HepG2 (cell line): ENCODE measurements around the gene FHIT. TPM values are rescaled to one million over a fixed set of nuclear protein-coding genes. Genes with fewer than 3 reads are reported as not detected.

Experiments
- ATAC-seq: fragments of 200-7000 bp; cut with Tn5 transposase; 3 replicates; pipeline ENCODE4 v1.9.1; 2020; ENCODE audit warnings: mild to moderate bottlenecking, moderate library complexity
- BruUV-seq: library from RNA; stranded (reverse); fragments of 400-500 nt; replicated peaks from 2 replicates; lab custom pipeline; 2021; lab: Mats Ljungman, UMichigan
- CTCF ChIA-PET: fragments of 300-600 bp; formaldehyde crosslinking; extraction: SDS; loops from one replicate; lab custom pipeline; 2021; ENCODE audit warnings: low total read pairs, inconsistent platforms, low intra/inter-chr PET ratio; lab: Yijun Ruan, JAX
- POLR2A ChIA-PET: fragments of 350-600 bp; sonication (Branson Sonifier 250); formaldehyde crosslinking; loops from one replicate; lab custom pipeline; 2020; ENCODE audit warnings: antibody characterized with exemption, inconsistent platforms; lab: Yijun Ruan, JAX
- DNase-seq: peaks from one replicate; pipeline ENCODE4 v3.0.0-alpha.2; 2015; ENCODE audit warnings: low spot score
- FAIRE-seq: peaks from 3 replicates; lab custom pipeline; 2011; peaks lifted over from hg19 to GRCh38; lab: Jason Lieb, UNC
- H2AFZ ChIP-seq: one replicate; pipeline ENCODE4 v1.6.1; 2011; ENCODE audit warnings: low read length, inconsistent platforms
- H3K27ac ChIP-seq: fragments of 300-600 bp; 3 replicates; pipeline ENCODE4 v1.8.0; 2011; ENCODE audit warnings: mixed run types, mild to moderate bottlenecking, mixed read lengths, low read length, inconsistent platforms; ENCODE audit not compliant: insufficient read depth; ENCODE audit errors: extremely low read length
- H3K27me3 ChIP-seq, 2 experiments: fragments of 200-600 bp in 1 of 2; 2 replicates in 1 of 2; 3 replicates in 1 of 2; pipeline versions ENCODE4 v1.6.0 to v1.8.0; 2011; ENCODE audit warnings: low read length in 2 of 2, mild to moderate bottlenecking in 2 of 2, moderate library complexity in 2 of 2, inconsistent platforms in 1 of 2; ENCODE audit not compliant: insufficient read depth in 2 of 2, control insufficient read depth in 1 of 2
- H3K36me3 ChIP-seq, 2 experiments: fragments of 200-600 bp in 1 of 2; replicated peaks in 1 of 2; 2 replicates in 1 of 2; 3 replicates in 1 of 2; pipeline versions ENCODE4 v1.5.1 to v1.8.0; 2011; ENCODE audit warnings: low read length in 2 of 2, inconsistent platforms in 1 of 2; ENCODE audit not compliant: insufficient read depth in 2 of 2, control insufficient read depth in 1 of 2
- H3K4me1 ChIP-seq: 2 replicates; pipeline ENCODE4 v1.5.1; 2012; ENCODE audit warnings: low read length, inconsistent platforms; ENCODE audit not compliant: insufficient read depth
- H3K4me2 ChIP-seq: 2 replicates; pipeline ENCODE4 v1.6.0; 2011; ENCODE audit warnings: low read depth, low read length, inconsistent platforms
- H3K4me3 ChIP-seq, 3 experiments: fragments of 200-600 bp in 1 of 3; sonication (generic), shearing (Covaris generic) in 1 of 3; replicated peaks in 1 of 3; 2 replicates each; pipeline ENCODE4 v1.5.1; 2011 to 2016; ENCODE audit warnings: low read length in 3 of 3, inconsistent platforms in 2 of 3, low read depth in 2 of 3, mild to moderate bottlenecking in 2 of 3, control low read depth in 1 of 3, mixed read lengths in 1 of 3; ENCODE audit not compliant: insufficient read depth in 1 of 3
- H3K79me2 ChIP-seq: one replicate; pipeline ENCODE4 v1.6.1; 2011; ENCODE audit warnings: low read length, inconsistent platforms; ENCODE audit not compliant: insufficient read depth
- H3K9ac ChIP-seq: 2 replicates; pipeline ENCODE4 v1.6.0; 2011; ENCODE audit warnings: mild to moderate bottlenecking, low read depth, low read length, inconsistent platforms; ENCODE audit not compliant: insufficient read depth
- H3K9me3 ChIP-seq: 2 replicates; pipeline ENCODE4 v1.5.1; 2012; ENCODE audit warnings: mild to moderate bottlenecking, low read length
- H4K20me1 ChIP-seq: 2 replicates; pipeline ENCODE4 v1.6.0; 2011; ENCODE audit warnings: inconsistent platforms, mild to moderate bottlenecking, low read length, moderate library complexity; ENCODE audit not compliant: insufficient read depth
- CBFB ChIP-seq: sonication (generic); formaldehyde crosslinking; IDR thresholded peaks from 2 replicates; pipeline ENCODE4 v1.4.0; 2020; ENCODE audit warnings: missing genetic modification reagents
- CCDC6 ChIP-seq: sonication (generic); formaldehyde crosslinking; IDR thresholded peaks from 2 replicates; pipeline ENCODE4 v1.8.1; 2022; ENCODE audit warnings: mild to moderate bottlenecking, missing genetic modification reagents, moderate library complexity
- EZH2 ChIP-seq: conservative IDR thresholded peaks from 2 replicates; pipeline ENCODE4 v1.6.1; 2012; ENCODE audit warnings: mild to moderate bottlenecking, low read depth, low read length, moderate library complexity
- HDAC6 ChIP-seq: fragments of 200-600 bp; sonication (generic); IDR thresholded peaks from 2 replicates; pipeline ENCODE4 v1.7.0; 2017; ENCODE audit warnings: mild to moderate bottlenecking, antibody characterized with exemption, low read length, low read depth
- HMG20B ChIP-seq: conservative IDR thresholded peaks from 2 replicates; pipeline ENCODE4 v1.6.1; 2016; ENCODE audit warnings: missing genetic modification reagents, missing compliant biosample characterization
- KDM1A ChIP-seq: IDR thresholded peaks from 2 replicates; pipeline ENCODE4 v1.6.1; 2016; ENCODE audit warnings: missing compliant biosample characterization
- MED8 ChIP-seq: sonication (generic); formaldehyde crosslinking; IDR thresholded peaks from 2 replicates; pipeline ENCODE4 v1.8.1; 2023; ENCODE audit warnings: mild to moderate bottlenecking, missing genetic modification reagents; ENCODE audit not compliant: insufficient replicate concordance
- MEIS1 ChIP-seq: sonication (generic); formaldehyde crosslinking; IDR thresholded peaks from 2 replicates; pipeline ENCODE4 v1.9.0; 2021; ENCODE audit warnings: mild to moderate bottlenecking, missing genetic modification reagents, moderate library complexity, borderline replicate concordance
- MXI1 ChIP-seq: IDR thresholded peaks from 3 replicates; pipeline ENCODE4 v1.6.1; 2012; ENCODE audit warnings: low read depth, low read length, inconsistent platforms, borderline replicate concordance
- PCBP2 ChIP-seq: fragments of 200-400 bp; formaldehyde crosslinking; optimal IDR thresholded peaks from 2 replicates; pipeline ENCODE3; 2018; ENCODE audit warnings: low read length, low read depth; ENCODE audit not compliant: poor library complexity, severe bottlenecking
- RNF2 ChIP-seq: fragments of 450-650 bp; conservative IDR thresholded peaks from 2 replicates; pipeline ENCODE4 v1.6.1; 2016; ENCODE audit warnings: low read depth
- SCMH1 ChIP-seq: sonication (generic); formaldehyde crosslinking; IDR thresholded peaks from 2 replicates; pipeline ENCODE4 v1.9.0; 2021; ENCODE audit warnings: missing genetic modification reagents, mild to moderate bottlenecking, borderline replicate concordance
- SRY ChIP-seq: sonication (generic); formaldehyde crosslinking; IDR thresholded peaks from 2 replicates; pipeline ENCODE4 v1.8.0; 2022; ENCODE audit warnings: mild to moderate bottlenecking, missing genetic modification reagents
- THAP11 ChIP-seq: IDR thresholded peaks from 2 replicates; pipeline ENCODE4 v1.6.1; 2016; ENCODE audit warnings: missing biosample characterization, missing genetic modification reagents
- ZBTB7A ChIP-seq: sonication (generic); formaldehyde crosslinking; IDR thresholded peaks from 2 replicates; pipeline ENCODE4 v1.8.0; 2022; ENCODE audit warnings: mild to moderate bottlenecking, missing genetic modification reagents
- ZMYM3 ChIP-seq: sonication (generic); formaldehyde crosslinking; IDR thresholded peaks from 2 replicates; pipeline ENCODE4 v1.5.1; 2020; ENCODE audit warnings: mild to moderate bottlenecking, missing genetic modification reagents
- ZNF160 ChIP-seq: sonication (generic); formaldehyde crosslinking; IDR thresholded peaks from 2 replicates; pipeline ENCODE4 v1.8.0; 2022; ENCODE audit warnings: mild to moderate bottlenecking, inconsistent platforms, missing genetic modification reagents
- ZNF501 ChIP-seq: sonication (generic); formaldehyde crosslinking; IDR thresholded peaks from 2 replicates; pipeline ENCODE4 v1.5.1; 2020; ENCODE audit warnings: mild to moderate bottlenecking, moderate library complexity, missing genetic modification reagents
- ZNF616 ChIP-seq: sonication (generic); formaldehyde crosslinking; IDR thresholded peaks from 2 replicates; pipeline ENCODE4 v1.5.0; 2020; ENCODE audit warnings: low read depth, mild to moderate bottlenecking, missing genetic modification reagents
- ZNF768 ChIP-seq: sonication (generic); formaldehyde crosslinking; IDR thresholded peaks from 2 replicates; pipeline ENCODE4 v1.4.0; 2020; ENCODE audit warnings: missing genetic modification reagents
- WGBS: methylation state at CpG from one replicate; pipeline ENCODE4 v1.1.6; 2017; ENCODE audit warnings: low lambda C conversion rate; 5-methylcytosine and 5-hydroxymethylcytosine counted together
- in situ Hi-C: cut with HindIII; loops from 2 replicates; pipeline ENCODE4 v1.10.0; 2017; ENCODE audit warnings: low pct_unique_long_range_greater_than_20kb; ENCODE audit not compliant: extremely low pct_ligation_motif_present
- intact Hi-C: fragments of 100-400 bp; cut with micrococcal nuclease; formaldehyde crosslinking; loops from one replicate; pipeline ENCODE4 v1.10.0; 2022; ENCODE audit not compliant: unreplicated experiment
- polyA plus RNA-seq, 8 experiments: library from polyadenylated mRNA; depleted of rRNA in 3 of 8; stranded (reverse) in 7 of 8; unstranded in 1 of 8; fragments of >200 nt; fragmentation: Illumina TruSeq in 4 of 8; extraction: Trizol in 4 of 8; gene quantifications; 2 replicates each; pipeline versions ENCODE4 v1.2.1 to v1.2.3, GENCODE V29; 2011 to 2016; ENCODE audit warnings: low read depth in 4 of 8, missing spikeins in 1 of 8, mixed read lengths in 1 of 8; ENCODE audit not compliant: insufficient read depth in 1 of 8
- total RNA-seq, 5 experiments: library from RNA; depleted of rRNA; stranded (reverse); fragments of >200 nt; fragmentation: Illumina TruSeq; extraction: Trizol; gene quantifications; 2 replicates each; pipeline ENCODE4 v1.2.3, GENCODE V29; 2016; ENCODE audit warnings: low read depth in 1 of 5
- TF ChIP-seq, protein P1 (sequence below): sonication (generic); formaldehyde crosslinking; IDR thresholded peaks from 2 replicates; pipeline ENCODE4 v1.5.0; 2020; ENCODE audit warnings: missing genetic modification reagents
- TF ChIP-seq, protein P2 (sequence below): sonication (generic); formaldehyde crosslinking; IDR thresholded peaks from 2 replicates; pipeline ENCODE4 v1.4.0; 2020; ENCODE audit warnings: low read depth, mild to moderate bottlenecking, missing genetic modification reagents

FHIT gene
- total and polyA plus RNA-seq, 2 of the 13 experiments (the other 11 are each of a cell fraction or from before 2014, with no cell fraction given) = 4.0 to 4.6 TPM

- TF ChIP-seq, protein P1, sequence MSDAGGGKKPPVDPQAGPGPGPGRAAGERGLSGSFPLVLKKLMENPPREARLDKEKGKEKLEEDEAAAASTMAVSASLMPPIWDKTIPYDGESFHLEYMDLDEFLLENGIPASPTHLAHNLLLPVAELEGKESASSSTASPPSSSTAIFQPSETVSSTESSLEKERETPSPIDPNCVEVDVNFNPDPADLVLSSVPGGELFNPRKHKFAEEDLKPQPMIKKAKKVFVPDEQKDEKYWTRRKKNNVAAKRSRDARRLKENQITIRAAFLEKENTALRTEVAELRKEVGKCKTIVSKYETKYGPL = no peak
- TF ChIP-seq, protein P2, sequence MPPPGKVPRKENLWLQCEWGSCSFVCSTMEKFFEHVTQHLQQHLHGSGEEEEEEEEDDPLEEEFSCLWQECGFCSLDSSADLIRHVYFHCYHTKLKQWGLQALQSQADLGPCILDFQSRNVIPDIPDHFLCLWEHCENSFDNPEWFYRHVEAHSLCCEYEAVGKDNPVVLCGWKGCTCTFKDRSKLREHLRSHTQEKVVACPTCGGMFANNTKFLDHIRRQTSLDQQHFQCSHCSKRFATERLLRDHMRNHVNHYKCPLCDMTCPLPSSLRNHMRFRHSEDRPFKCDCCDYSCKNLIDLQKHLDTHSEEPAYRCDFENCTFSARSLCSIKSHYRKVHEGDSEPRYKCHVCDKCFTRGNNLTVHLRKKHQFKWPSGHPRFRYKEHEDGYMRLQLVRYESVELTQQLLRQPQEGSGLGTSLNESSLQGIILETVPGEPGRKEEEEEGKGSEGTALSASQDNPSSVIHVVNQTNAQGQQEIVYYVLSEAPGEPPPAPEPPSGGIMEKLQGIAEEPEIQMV (CRISPR knock-in tag) = no peak
- TF ChIP-seq MXI1 = no peak
- TF ChIP-seq, all 625 proteins: peak for 0
These were observed 1205.0 kb downstream of the FHIT start (continued) for GRCh38 chr3:60046210-60046609.

- intact Hi-C loops = no loop called here
- DNase-seq = no peak
These were observed 1205.6 kb downstream of the FHIT start for GRCh38 chr3:60045686-60046085.

More at GRCh38 chr3:60045686-60046085, 1205.6 kb downstream of the FHIT start:
- ChIA-PET POLR2A (no interaction called here), CTCF (no interaction called here)
- Histone ChIP-seq H3K4me1 (no peaks in the 10 kb centered on the region), H3K36me3 (no peaks in the 10 kb centered on the region), H3K27me3 (no peaks in the 10 kb centered on the region), H4K20me1 (no peaks in the 10 kb centered on the region), H3K4me2 (no peak overlapping the region), H3K79me2 (no peaks in the 10 kb centered on the region), H3K4me3 (no peak overlapping the region), H3K27ac (no peak overlapping the region), H3K9ac (no peak overlapping the region), H2AFZ (no peak overlapping the region), H3K9me3 (no peaks in the 10 kb centered on the region; the same call in 1 of the 2 replicates)
- BruUV-seq = no TSS peak
- 45% methylated on average over 1 of the region's 1 CpG for WGBS
- in situ Hi-C loops = no loop called here
- ATAC-seq = no peak
- FAIRE-seq = no peak
- TF ChIP-seq CCDC6 (CRISPR knock-in tag) = no peak
- TF ChIP-seq RNF2 = no peak
- TF ChIP-seq MEIS1 (CRISPR knock-in tag) = no peak
- no peak for TF ChIP-seq CBFB (CRISPR knock-in tag)
- TF ChIP-seq SRY (CRISPR knock-in tag) = no peak
- TF ChIP-seq KDM1A (CRISPR knock-in tag) = no peak
- TF ChIP-seq HDAC6 = no peak
- TF ChIP-seq SCMH1 (CRISPR knock-in tag) = no peak
- TF ChIP-seq ZNF501 (CRISPR knock-in tag) = no peak
- no peak for TF ChIP-seq PCBP2
- TF ChIP-seq MXI1 = no peak
- no peak for TF ChIP-seq ZNF616 (CRISPR knock-in tag)
- TF ChIP-seq ZNF768 (CRISPR knock-in tag) = no peak
- no peak for TF ChIP-seq ZNF160 (CRISPR knock-in tag)
- TF ChIP-seq THAP11 (CRISPR knock-in tag) = no peak
- TF ChIP-seq ZMYM3 = no peak
- TF ChIP-seq HMG20B (CRISPR knock-in tag) = no peak
- no peak for TF ChIP-seq EZH2
- TF ChIP-seq ZBTB7A = no peak
- TF ChIP-seq MED8 (CRISPR knock-in tag) = no peak
